Mesendoderm (in vitro differentiated cells): ENCODE results near the gene SMAP1.

Experiments used
- DNase-seq: peaks from one replicate; pipeline ENCODE4 v3.0.0; 2013
- H2AK5ac ChIP-seq: 2 replicates; pipeline ENCODE4 v1.6.1; 2013; ENCODE audit warnings: low read length, inconsistent platforms
- H2BK120ac ChIP-seq: 2 replicates; pipeline ENCODE4 v1.6.1; 2013; ENCODE audit warnings: low read depth, mild to moderate bottlenecking, low read length, moderate library complexity, mixed read lengths
- H2BK15ac ChIP-seq: replicated peaks from 2 replicates; pipeline ENCODE4 v1.6.1; 2013; ENCODE audit warnings: low read depth, mild to moderate bottlenecking, moderate library complexity
- H2BK5ac ChIP-seq: 2 replicates; pipeline ENCODE4 v1.6.1; 2013; ENCODE audit warnings: low read length, inconsistent platforms
- H3K18ac ChIP-seq: 2 replicates; pipeline ENCODE4 v1.6.1; 2013; ENCODE audit warnings: mild to moderate bottlenecking, low read length, mixed read lengths
- H3K23ac ChIP-seq: one replicate; pipeline ENCODE4 v1.6.1; 2013; ENCODE audit warnings: low read length
- H3K27ac ChIP-seq: 2 replicates; pipeline ENCODE4 v1.5.1; 2013; ENCODE audit warnings: low read depth, mild to moderate bottlenecking, inconsistent platforms, low read length, moderate library complexity
- H3K27me3 ChIP-seq: 2 replicates; pipeline ENCODE4 v1.6.1; 2013; ENCODE audit warnings: low read length, control low read depth, mild to moderate bottlenecking, inconsistent platforms; ENCODE audit not compliant: insufficient read depth, poor library complexity
- H3K36me3 ChIP-seq: 2 replicates; pipeline ENCODE4 v1.6.1; 2013; ENCODE audit warnings: low read length, inconsistent platforms; ENCODE audit not compliant: control insufficient read depth, insufficient read depth
- H3K4ac ChIP-seq: one replicate; pipeline ENCODE4 v1.6.1; 2013; ENCODE audit warnings: low read depth, mild to moderate bottlenecking, low read length, moderate library complexity
- H3K4me1 ChIP-seq: 2 replicates; pipeline ENCODE4 v1.6.1; 2013; ENCODE audit warnings: low read depth, low read length, inconsistent platforms; ENCODE audit not compliant: control insufficient read depth
- H3K4me2 ChIP-seq: 2 replicates; pipeline ENCODE4 v1.6.1; 2013; ENCODE audit warnings: low read length
- H3K4me3 ChIP-seq: 2 replicates; pipeline ENCODE4 v1.5.1; 2013; ENCODE audit warnings: mild to moderate bottlenecking, low read length
- H3K56ac ChIP-seq: one replicate; pipeline ENCODE4 v1.6.1; 2013; ENCODE audit warnings: low read length
- H3K79me1 ChIP-seq: 2 replicates; pipeline ENCODE4 v1.6.1; 2013; ENCODE audit warnings: low read length, inconsistent platforms
- H3K79me2 ChIP-seq: 2 replicates; pipeline ENCODE4 v1.6.1; 2013; ENCODE audit warnings: mild to moderate bottlenecking, low read length; ENCODE audit not compliant: control insufficient read depth, insufficient read depth
- H3K9ac ChIP-seq: 2 replicates; pipeline ENCODE4 v1.6.1; 2013; ENCODE audit warnings: low read length, inconsistent platforms
- H4K5ac ChIP-seq: one replicate; pipeline ENCODE4 v1.6.1; 2013; ENCODE audit warnings: low read length
- H4K8ac ChIP-seq: one replicate; pipeline ENCODE4 v1.6.1; 2013; ENCODE audit warnings: low read depth, mild to moderate bottlenecking, control low read depth, low read length, moderate library complexity
- WGBS: extraction: QIAGEN DNeasy Blood & Tissue Kit; methylation state at CpG from one replicate; pipeline ENCODE4 v1.1.7; 2013; ENCODE audit warnings: low lambda C conversion rate, missing lambda C conversion rate; ENCODE audit not compliant: insufficient coverage; ENCODE audit errors: extremely low coverage; 5-methylcytosine and 5-hydroxymethylcytosine counted together

SMAP1 gene

GRCh38 chr6:70779934-70780333 lies 112.3 kb downstream of the SMAP1 start:
- Histone ChIP-seq H3K4me2 (no peak overlapping the region), H2AK5ac (no peak overlapping the region), H2BK5ac (no peak overlapping the region), H4K5ac (no peak overlapping the region), H3K27ac (no peak overlapping the region), H2BK120ac (no peak overlapping the region), H3K79me1 (no peaks in the 10 kb centered on the region), H3K23ac (no peak overlapping the region), H4K8ac (no peak overlapping the region), H3K4me1 (no peaks in the 10 kb centered on the region), H3K36me3 (no peaks in the 10 kb centered on the region), H2BK15ac (no peak overlapping the region), H3K9ac (no peak overlapping the region), H3K18ac (no peak overlapping the region), H3K79me2 (no peaks in the 10 kb centered on the region), H3K4ac (no peak overlapping the region), H3K56ac (no peak overlapping the region), H3K4me3 (no peak overlapping the region), H3K27me3 (no peaks in the 10 kb centered on the region)
- WGBS = no CpG with 5 or more reads among the region's 2 CpGs
- DNase-seq = no peak

GRCh38 chr6:70790483-70791224 lies 123.0 kb downstream of the SMAP1 start:
- no peak overlapping the region for H3K4me2 ChIP-seq
- no peak for DNase-seq
- no peaks in the 10 kb centered on the region for H3K79me1 ChIP-seq
- H3K9ac ChIP-seq = no peak overlapping the region
- no peak overlapping the region for H2AK5ac ChIP-seq
- WGBS = no CpG with 5 or more reads among the region's 3 CpGs
- H3K18ac ChIP-seq = no peak overlapping the region
- H3K23ac ChIP-seq = no peak overlapping the region
- no peak overlapping the region for H2BK120ac ChIP-seq
- no peak overlapping the region for H2BK15ac ChIP-seq
- no peak overlapping the region for H4K5ac ChIP-seq
- no peak overlapping the region for H2BK5ac ChIP-seq
- no peak overlapping the region for H3K27ac ChIP-seq
- H3K4me3 ChIP-seq = no peak overlapping the region
- no peaks in the 10 kb centered on the region for H3K27me3 ChIP-seq
- no peak overlapping the region for H4K8ac ChIP-seq
- H3K4me1 ChIP-seq = no peaks in the 10 kb centered on the region
- no peak overlapping the region for H3K56ac ChIP-seq
- no peak overlapping the region for H3K4ac ChIP-seq
- H3K36me3 ChIP-seq = no peaks in the 10 kb centered on the region
- H3K79me2 ChIP-seq = no peaks in the 10 kb centered on the region

DNA sequence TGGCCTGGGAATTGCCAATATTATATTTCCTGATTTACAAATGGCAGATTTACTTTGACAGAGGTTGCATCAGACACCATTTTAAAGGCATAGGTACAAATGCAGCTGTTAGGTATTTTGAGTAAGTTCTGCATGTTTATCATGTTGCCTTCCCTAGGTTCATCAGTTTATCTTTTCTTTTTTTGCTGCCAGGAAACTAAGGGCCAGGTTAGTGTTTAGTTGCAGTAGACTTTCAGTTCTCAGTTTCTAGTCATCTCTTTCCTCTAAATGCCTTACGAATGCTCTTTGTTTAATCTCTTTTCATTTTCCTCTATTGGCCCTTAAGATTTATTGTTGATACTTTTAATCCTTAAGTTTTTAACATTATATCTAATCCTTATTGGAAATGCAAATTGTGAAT lies 129.9 kb downstream of the SMAP1 start:
- DNase-seq = no peak
- Histone ChIP-seq H3K4me3 (no peak overlapping the region), H3K56ac (no peak overlapping the region), H3K27ac (no peak overlapping the region), H3K79me2 (no peaks in the 10 kb centered on the region), H3K36me3 (no peaks in the 10 kb centered on the region), H2BK15ac (no peak overlapping the region), H2BK120ac (no peak overlapping the region), H3K18ac (no peak overlapping the region), H3K4me1 (no peaks in the 10 kb centered on the region), H3K79me1 (no peaks in the 10 kb centered on the region), H4K8ac (no peak overlapping the region), H3K23ac (no peak overlapping the region), H2BK5ac (no peak overlapping the region), H4K5ac (no peak overlapping the region), H3K4me2 (no peak overlapping the region), H2AK5ac (no peak overlapping the region), H3K9ac (no peak overlapping the region), H3K4ac (no peak overlapping the region), H3K27me3 (no peaks in the 10 kb centered on the region)
- no CpG with 5 or more reads among the region's 1 CpG for WGBS

GRCh38 chr6:70806086-70806485 lies 138.4 kb downstream of the SMAP1 start:
- H3K27me3 ChIP-seq = no peaks in the 10 kb centered on the region
- no peaks in the 10 kb centered on the region for H3K4me1 ChIP-seq
- no peak for DNase-seq
- H2AK5ac ChIP-seq = no peak overlapping the region
- H3K4me3 ChIP-seq = no peak overlapping the region
- H3K23ac ChIP-seq = no peak overlapping the region
- H2BK15ac ChIP-seq = no peak overlapping the region
- no peak overlapping the region for H4K8ac ChIP-seq
- H2BK120ac ChIP-seq = no peak overlapping the region
- H3K36me3 ChIP-seq = no peaks in the 10 kb centered on the region
- no peak overlapping the region for H3K27ac ChIP-seq
- H3K56ac ChIP-seq = no peak overlapping the region
- no peak overlapping the region for H2BK5ac ChIP-seq
- no peak overlapping the region for H3K9ac ChIP-seq
- H3K79me2 ChIP-seq = no peaks in the 10 kb centered on the region
- whole genome bisulfite sequencing = no CpG with 5 or more reads among the region's 11 CpGs
- H3K18ac ChIP-seq = no peak overlapping the region
- no peak overlapping the region for H3K4me2 ChIP-seq
- H3K79me1 ChIP-seq = no peaks in the 10 kb centered on the region
- no peak overlapping the region for H4K5ac ChIP-seq
- no peak overlapping the region for H3K4ac ChIP-seq

GRCh38 chr6:70811788-70812187 lies 144.1 kb downstream of the SMAP1 start:
- Histone ChIP-seq H3K36me3 (no peaks in the 10 kb centered on the region), H3K79me2 (no peaks in the 10 kb centered on the region), H3K23ac (no peak overlapping the region), H3K56ac (no peak overlapping the region), H2BK15ac (no peak overlapping the region), H3K79me1 (no peaks in the 10 kb centered on the region), H3K4me1 (no peaks in the 10 kb centered on the region), H2AK5ac (no peak overlapping the region), H3K9ac (no peak overlapping the region), H3K18ac (no peak overlapping the region), H3K4ac (no peak overlapping the region), H3K27ac (no peak overlapping the region), H3K27me3 (no peaks in the 10 kb centered on the region), H2BK120ac (no peak overlapping the region), H4K5ac (no peak overlapping the region), H3K4me2 (no peak overlapping the region), H2BK5ac (no peak overlapping the region), H3K4me3 (no peak overlapping the region), H4K8ac (no peak overlapping the region)
- no CpG with 5 or more reads among the region's 6 CpGs for WGBS
- no peak for DNase-seq

- no peak overlapping the region for H4K8ac ChIP-seq
- H2BK120ac ChIP-seq = no peak overlapping the region
- no peak overlapping the region for H2BK15ac ChIP-seq
- no peak overlapping the region for H3K4me3 ChIP-seq
- H3K27ac ChIP-seq = no peak overlapping the region
- no peak overlapping the region for H3K18ac ChIP-seq
- no peak overlapping the region for H3K9ac ChIP-seq
- no peak overlapping the region for H3K23ac ChIP-seq
- H3K36me3 ChIP-seq = no peaks in the 10 kb centered on the region
- H4K5ac ChIP-seq = no peak overlapping the region
- H2BK5ac ChIP-seq = no peak overlapping the region
- H3K56ac ChIP-seq = no peak overlapping the region
- DNase-seq = no peak
- H3K79me1 ChIP-seq = no peaks in the 10 kb centered on the region
- no peak overlapping the region for H3K4me2 ChIP-seq
- no peaks in the 10 kb centered on the region for H3K79me2 ChIP-seq
- H3K27me3 ChIP-seq = no peaks in the 10 kb centered on the region
- no peak overlapping the region for H3K4ac ChIP-seq
- H2AK5ac ChIP-seq = no peak overlapping the region
- H3K4me1 ChIP-seq = no peaks in the 10 kb centered on the region
- WGBS = no CpG with 5 or more reads among the region's 3 CpGs
Measured at GRCh38 chr6:70813885-70814284, 146.2 kb downstream of the SMAP1 start.
